Peyer's patch (tissue), 4 donors: Measurements from ENCODE around the gene NPEPL1.

Source experiments
- POLR2A ChIP-seq, 2 donors: fragments of 450-650 bp; IDR thresholded peaks; one replicate each; pipeline ENCODE4 v1.5.1; 2017; ENCODE audit warnings: antibody characterized with exemption in 2 of 2, mild to moderate bottlenecking in 2 of 2, moderate library complexity in 2 of 2
- TF ChIP-seq, protein P1 (sequence below), 6 experiments: fragments of 450-650 bp in 4 of 6; fragments of 200-600 bp in 2 of 6; sonication (generic) in 1 of 6; IDR thresholded peaks; one replicate each; pipeline ENCODE4 v1.5.1; 2017 to 2019; ENCODE audit warnings: antibody characterized with exemption in 6 of 6, mild to moderate bottlenecking in 3 of 6, moderate library complexity in 1 of 6

DNA sequence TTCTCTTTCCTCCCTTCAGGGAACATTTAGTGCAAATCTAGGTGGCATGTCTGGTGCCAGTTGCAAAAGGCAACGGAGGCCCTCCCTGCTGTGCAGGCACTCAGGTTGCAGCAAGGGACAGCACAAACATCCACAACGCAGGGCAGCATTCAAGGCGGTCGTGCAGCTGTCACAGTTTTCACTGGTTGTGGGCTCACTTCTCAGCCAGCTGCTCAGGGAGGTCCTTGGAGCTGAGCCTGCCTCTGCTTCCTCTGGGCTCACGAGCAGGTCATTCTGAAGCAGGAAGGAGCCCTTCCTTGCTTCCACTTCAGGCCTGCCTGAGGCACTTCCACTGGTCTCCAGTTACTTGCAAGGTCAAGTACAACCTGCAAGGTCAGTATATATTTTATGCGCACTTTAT lies 3.8 kb upstream of the NPEPL1 start:
- TF ChIP-seq, protein P1, sequence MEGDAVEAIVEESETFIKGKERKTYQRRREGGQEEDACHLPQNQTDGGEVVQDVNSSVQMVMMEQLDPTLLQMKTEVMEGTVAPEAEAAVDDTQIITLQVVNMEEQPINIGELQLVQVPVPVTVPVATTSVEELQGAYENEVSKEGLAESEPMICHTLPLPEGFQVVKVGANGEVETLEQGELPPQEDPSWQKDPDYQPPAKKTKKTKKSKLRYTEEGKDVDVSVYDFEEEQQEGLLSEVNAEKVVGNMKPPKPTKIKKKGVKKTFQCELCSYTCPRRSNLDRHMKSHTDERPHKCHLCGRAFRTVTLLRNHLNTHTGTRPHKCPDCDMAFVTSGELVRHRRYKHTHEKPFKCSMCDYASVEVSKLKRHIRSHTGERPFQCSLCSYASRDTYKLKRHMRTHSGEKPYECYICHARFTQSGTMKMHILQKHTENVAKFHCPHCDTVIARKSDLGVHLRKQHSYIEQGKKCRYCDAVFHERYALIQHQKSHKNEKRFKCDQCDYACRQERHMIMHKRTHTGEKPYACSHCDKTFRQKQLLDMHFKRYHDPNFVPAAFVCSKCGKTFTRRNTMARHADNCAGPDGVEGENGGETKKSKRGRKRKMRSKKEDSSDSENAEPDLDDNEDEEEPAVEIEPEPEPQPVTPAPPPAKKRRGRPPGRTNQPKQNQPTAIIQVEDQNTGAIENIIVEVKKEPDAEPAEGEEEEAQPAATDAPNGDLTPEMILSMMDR (IDR thresholded peaks at IDR 0.05): no peak
- TF ChIP-seq POLR2A (IDR thresholded peaks at IDR 0.05): no peak
